Stimulated activated CD4-positive, alpha-beta T cell treated with anti-CD3 and anti-CD28 coated beads, Interleukin-12 subunit alpha, Interleukin-12 subunit beta, amount 100 ng/mL, for 48 hours (primary cell): Measurements from ENCODE around the gene INMT.
A peak's percentile ranks its signal among the peaks of the same experiment; 100 is the strongest.

Source experiments
- DNase-seq, 3 donors: peaks; one replicate each; pipeline ENCODE4 v3.0.0-alpha.2; 2020; ENCODE audit warnings: low read depth in 2 of 3, low spot score in 1 of 3

The INMT gene

DNA sequence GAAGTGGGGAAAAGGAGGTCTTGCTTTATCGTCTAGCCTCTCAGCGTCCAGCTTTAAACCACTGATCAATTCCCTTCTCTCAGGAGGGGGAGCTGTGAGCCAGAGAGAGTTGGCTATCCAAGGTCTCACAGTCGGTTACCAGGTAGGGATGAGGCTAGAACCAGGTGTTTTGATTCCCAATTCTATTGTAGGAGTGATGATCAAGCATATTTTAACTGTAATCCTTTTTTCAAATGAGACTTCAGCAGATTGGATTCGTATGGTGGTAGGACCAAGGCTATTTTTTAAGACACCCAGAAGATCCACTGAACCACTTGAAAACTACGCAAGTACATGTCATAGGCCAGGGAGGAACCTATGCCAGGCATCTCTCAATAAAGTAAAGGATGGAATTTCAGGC, 27.6 kb downstream of the INMT start:
- no peak for DNase-seq

DNA sequence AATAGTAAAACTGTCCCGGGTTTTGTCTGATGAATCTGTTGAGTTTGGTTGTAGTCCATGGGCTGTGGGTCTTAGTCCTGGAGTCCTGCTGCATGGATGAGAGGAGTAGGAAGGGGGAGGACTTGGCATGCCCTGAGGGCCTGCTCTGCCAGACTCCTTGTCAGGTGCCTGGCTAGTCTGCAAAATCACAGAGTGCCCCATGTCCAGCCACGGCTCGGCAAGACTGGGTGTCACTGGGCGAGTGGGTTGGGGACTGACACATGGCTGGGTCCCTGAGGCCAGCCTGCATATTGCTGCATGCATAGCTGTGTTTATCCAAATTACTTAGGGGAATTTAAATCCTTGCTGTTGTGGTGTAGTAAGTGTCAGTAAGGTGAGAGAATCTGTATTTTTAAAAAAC, 29.0 kb downstream of the INMT start:
- DNase-seq = no peak

DNA sequence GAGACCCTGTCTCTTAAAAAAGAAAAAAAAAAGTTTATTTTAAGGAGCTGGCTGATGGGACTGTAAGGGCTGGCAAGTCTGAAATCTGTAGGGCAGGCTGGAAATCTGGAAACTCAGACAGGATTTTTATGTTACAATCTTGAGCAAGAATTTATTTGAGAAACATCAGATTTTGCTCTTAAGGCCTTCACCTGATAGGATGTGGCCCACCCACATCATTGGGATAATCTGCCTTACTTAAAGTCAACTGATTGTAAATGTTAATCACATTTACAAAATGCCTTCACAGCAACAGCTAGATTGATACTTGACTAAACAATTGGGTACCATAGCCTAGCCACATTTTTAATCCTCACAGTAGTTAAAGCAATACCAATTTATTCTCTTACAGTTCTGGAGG, 30.8 kb downstream of the INMT start:
- no peak for DNase-seq

DNA sequence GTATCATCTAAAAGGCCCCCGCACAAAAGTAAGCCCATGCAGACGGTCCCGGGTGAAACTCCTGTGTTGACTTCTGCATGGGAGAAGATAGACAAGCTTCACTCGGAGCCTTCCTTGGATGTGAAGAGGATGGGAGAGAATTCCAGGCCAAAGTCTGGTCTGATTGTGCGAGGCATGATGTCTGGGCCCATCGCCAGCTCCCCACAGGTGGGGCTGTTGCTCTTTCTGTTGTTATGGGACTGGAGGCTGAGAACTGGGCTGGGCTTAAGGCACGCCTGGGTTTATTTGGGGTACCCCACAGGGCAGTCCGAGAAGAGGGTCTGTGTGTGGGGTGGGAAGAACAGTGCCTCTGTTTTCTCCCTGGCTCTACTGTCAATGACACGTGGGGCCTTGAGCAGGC, 33.9 kb downstream of the INMT start:
- DNase-seq = no peak

DNA sequence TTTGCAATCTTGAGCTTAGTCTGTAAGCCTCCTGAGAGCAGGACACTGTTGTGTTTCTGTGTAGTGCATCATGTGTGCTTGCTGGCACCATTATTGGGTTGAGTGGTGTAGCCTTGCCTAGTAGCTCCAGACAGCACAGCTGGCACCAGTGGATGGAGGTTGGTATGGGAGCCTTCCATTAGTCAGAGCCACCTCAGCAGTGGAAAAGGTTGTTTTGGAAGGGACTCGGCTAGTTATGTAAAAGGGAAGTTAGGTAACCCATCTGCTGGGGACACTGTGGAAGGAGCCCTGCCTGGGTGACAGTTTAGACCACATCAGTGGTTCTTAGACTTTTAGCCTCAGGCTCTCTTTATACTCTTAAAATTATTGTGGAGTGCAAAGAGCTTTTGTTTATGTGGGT, 35.6 kb downstream of the INMT start:
- DNase-seq = no peak

DNA sequence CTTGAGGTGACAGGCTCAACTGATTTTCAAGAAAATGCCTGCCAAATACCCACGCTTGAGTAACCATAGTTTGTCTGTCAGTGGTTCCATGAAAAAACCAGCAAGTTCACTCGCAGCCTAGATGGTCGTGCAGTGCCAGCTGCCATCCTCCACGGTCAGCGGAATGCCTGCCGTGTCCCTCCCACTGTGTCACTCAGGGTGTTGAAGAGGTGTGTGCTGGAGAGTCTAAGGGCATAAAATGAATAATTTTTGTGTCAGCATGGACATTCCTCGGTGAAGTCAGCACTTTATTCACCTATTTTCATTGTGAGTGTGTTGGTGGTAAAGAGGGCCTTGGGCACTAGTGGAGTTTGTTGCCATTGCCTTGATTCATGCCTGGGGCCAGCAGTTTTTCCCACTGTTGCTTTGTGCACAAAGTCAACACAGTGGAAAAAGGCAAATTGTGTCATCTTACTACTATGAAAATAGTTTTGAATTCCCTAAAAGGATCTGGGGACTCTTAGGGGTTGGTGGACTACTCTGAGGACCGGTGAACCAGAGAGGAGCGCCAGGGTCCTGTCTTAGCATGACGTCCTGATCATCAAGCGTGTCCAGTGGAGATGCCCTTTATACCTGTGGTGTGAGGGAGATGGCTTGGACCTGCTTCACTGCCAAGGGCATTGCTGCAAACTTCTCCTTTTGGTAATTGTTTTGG, 36.9 kb downstream of the INMT start:
- DNase-seq = no peak

DNA sequence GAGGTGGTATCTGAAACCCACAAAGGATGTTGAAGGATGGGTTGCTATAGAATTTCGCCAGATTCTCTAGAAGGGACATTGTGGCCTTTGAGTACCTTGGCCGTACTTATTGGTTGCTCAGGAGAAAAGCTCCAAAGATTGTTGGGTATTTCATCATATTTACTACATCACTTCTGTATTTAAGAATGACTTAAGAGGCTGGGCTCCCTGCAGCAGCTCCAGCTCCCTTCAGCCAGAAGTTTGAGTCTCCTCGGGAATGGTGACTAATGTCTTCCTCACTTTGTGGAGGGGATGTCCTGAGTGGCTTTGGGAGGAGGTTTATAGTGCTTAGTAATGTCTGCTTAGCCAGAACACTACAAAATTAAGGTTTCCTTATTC, 37.4 kb downstream of the INMT start:
- DNase-seq = no peak

DNA sequence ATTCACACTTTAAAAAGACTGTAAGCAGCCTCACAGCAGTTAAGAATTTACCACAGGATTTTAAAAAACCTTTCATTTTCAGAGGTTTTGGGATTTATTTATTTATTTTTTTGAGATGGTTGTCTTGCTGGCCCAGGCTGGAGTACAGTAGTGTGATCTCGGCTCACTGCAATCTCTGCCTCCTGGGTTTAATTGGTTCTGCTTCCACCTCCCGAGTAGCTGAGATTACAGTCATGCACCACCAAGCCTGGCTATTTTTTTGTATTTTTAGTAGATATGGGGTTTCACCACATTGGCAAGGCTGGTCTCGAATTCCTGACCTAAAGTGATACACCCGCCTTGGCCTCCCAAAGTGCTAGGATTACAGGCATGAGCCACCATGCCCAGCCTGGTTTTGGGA, 38.4 kb downstream of the INMT start:
- DNase-seq = no peak

DNA sequence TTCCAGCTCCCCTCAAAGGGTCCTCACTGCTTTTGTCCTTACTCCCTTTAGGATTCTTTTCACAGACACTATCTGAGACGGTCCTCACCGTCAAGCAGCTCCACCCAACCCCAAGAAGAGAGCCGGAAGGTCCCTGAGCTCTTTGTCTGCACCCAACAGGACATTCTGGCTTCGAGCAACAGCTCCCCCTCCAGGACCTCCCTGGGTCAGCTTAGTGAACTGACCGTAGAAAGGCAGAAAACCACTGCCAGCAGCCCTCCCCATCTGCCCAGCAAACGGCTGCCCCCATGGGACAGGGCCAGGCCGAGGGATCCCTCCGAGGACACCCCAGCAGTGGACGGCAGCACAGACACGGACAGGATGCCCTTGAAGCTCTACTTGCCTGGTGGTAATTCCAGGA, 39.2 kb downstream of the INMT start:
- no peak for DNase-seq

DNA sequence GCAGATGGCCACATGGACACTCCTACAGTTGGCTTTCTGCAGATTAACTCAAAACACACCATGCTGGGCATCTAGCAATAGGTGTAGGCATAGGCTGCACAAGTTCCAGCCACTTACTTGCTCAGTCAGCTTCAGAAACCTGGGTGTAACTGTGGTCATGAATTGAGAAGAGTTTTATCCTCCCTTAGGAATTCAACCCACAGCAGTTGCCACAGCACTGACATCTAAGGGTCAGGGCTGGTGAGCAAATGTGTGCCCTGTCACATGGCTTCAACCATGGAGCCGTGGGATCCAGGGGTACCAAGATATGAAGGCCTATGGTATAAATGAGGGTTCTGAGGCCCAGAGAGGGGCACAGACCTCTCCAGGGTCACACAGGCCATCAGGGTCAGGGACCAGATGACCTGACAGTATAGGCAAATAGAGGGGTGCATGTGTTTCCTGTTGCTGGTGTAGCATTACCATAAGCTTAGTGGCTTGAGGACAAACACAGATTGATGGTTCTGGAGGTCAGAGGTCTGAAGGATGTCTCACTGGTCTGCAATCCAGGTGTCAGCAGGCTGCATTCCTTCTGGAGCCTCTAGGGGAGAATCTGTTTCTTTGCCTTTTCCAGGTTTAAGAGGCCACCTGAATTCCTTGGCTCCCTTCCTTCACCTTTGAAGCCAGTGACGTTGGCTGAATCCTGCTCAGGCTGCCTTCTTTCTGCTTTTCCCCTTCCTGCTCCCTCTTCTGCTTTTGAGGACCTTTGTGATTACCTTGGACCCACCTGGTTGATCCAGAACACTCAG, 43.4 kb downstream of the INMT start:
- DNase-seq = no peak

DNA sequence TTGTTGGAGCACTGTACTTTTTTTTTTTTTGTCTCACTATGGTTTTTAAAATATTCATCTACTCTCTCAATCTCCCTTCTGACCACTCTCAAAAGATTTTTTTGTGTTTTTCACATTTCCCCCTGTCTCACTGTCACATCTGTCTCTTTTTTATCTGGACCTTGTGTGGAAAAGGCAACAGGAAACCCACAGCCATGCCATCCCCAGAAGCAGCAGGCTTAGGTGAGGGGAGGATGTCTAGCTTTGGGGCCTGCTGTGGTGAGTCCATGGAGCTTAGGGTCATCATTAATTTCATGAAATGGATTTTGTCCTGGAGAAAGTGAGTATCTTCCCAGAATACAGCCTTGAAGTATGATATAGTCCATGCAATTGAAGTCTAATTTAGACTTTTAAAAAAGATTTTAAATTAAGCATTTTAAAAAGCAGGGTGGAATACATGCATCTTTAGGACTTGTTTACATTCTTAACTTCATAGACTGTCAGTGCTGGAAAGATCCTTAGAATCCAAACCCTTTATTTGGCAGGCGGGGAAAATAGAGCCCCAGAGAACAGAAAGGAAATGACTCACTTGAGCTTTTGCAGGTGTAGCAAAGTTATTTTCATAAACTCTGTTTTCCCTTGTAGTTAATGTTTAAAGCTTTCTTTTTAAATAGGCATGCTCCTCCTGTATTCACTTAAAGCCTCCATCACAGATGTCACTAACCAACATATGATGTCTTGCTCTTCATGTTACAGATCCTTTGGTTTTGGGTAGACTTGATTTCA, 44.4 kb downstream of the INMT start:
- DNase-seq = no peak

DNA sequence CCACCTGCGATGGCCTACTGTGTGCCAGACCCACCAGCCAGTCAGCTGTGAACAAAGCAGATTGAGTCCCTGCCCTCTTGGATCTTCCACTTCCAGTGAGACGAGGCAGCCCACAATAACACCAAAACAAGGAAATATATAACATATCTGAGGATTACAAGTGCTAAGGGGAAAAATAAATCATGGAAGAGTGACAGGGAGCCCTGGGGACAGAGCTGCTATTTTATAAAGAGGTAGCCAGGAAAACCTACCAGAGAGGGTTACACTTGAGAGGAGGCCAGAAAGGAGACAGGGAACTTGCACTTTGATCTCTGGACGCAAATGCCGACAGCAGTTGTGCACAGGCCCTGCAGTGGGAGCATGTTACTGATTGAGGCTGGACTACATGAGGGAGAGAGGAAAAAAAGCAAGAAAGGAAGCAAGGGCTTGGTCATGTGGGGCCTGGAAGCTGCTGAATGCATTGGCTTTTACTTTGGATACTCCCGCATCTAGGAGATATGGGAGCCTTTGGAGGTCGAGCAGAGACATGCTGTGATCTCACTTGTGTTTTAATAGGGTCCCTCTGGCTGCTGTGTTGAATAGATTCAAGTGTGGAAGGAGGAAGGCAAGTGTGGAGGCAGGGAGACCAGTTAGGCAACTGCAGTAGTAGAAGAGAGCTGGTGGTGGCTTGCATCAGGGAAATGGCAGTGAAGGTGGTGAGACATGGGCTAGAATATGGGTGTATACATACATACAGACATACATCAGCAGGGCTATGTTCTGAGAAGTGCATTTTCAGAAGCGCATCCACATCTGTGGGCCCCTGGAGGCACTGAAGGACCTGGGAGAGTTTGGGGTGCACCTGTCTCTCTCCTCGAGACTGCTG, 45.5 kb downstream of the INMT start:
- DNase-seq = no peak

DNA sequence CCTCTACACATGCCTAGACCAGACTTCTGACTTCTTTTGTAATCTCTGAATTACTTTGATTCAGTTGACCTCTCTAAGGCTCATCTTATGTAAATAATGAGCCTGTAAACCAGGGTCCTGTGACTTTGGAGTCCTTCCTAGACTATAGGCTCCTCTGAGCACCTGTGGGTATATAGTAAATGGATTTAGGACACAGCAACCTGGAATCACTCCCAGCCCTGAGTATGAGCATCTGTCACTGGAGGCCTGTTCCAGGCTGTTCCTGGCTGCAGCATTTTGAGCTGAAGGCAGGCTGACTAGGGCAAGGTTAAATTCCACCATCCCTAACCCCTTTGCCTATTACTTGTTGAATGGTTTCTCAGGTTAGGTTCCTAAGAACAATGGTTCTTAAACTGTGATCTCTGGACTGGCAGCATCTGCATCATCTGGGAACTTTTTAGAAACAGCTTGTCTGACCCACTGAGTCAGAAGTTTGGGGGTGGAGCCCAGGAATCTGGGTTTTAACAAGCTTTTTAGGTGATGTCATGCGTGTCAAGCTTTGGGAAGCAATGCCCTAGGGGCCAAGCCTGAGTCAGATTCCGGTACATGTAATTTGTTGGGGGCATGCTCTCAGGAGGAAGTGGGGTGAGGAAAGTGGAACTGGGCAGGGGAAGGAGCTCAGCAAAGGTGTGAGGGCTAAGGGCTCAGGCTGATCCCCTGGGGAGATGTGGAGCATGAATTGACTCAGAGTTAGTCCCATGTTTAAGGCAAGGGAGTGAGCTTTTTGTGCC, 47.5 kb downstream of the INMT start:
- DNase-seq = no peak

DNA sequence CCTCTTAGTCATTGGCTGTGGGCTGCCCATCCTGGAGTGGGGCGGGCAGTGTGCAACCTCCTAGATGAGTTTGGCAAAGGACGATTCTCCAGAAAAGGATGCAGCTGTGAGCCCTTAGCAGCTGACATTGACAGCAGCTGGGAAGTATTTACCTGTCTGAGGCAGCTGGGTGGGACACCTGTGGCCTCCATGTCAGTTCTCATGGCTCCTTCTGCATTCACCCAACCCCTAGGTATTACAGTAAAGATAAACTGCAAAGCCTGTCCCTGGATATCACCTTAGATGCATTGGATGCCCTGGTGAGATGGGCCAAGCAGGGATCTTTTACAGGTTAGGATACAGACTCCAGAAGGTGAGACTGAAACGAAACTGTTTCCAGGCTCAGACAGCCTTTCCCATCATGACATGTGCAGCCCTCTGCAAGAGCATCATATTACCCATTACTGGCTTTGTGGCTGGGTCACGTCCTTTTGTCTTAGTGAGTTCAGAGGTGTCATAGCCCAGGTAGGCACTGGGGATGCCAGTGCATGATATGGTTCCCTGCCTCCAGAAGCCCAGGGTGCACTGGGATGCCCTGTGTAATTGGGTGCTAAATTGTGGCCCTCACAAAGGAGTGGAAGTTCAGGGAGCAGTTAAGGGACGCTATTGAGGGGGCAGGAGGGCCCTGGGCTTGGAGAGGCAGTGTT, 48.2 kb downstream of the INMT start:
- no peak for DNase-seq

DNA sequence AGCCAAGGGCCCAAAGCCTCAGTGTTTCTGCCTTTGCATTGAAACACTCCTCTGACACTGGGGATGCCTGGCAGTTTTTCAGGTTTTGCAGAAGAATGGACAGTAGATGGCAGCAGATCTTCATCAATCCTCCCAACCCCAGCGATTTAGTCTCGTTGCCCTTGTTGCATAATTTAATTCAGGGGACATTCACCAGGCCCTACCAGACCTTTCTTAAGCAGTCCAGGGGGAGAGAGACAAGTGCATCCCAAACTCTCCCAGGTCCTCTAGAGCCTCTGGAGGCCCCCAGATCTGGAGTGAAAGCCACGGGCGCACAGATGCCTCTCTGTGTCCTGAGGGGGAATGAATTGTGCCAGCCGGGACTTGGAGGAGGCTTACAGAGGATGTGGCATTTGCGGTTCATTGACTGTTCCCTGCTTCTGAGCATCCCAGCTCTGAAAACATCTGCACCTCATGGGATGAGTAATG, 48.9 kb downstream of the INMT start:
- peak in 1 of 3 donors; percentile 11 for DNase-seq

DNA sequence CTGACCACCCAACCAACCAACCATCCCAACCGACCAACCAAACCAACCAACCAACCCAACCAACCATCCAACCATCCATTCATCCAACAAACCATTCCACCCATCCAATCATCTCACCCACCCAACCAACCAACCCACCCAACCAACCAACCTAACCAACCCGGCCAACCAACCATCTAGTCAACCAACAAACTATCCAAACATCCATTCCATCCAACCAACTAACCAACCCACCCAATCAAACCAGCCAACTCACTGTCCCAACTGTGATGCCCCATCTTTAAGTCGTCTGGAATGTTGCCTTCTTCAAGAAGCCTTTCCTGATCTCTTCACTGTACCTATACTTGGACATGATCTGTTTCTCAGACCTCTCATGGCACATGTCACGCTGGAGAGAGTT, 50.9 kb downstream of the INMT start:
- DNase-seq = no peak

DNA sequence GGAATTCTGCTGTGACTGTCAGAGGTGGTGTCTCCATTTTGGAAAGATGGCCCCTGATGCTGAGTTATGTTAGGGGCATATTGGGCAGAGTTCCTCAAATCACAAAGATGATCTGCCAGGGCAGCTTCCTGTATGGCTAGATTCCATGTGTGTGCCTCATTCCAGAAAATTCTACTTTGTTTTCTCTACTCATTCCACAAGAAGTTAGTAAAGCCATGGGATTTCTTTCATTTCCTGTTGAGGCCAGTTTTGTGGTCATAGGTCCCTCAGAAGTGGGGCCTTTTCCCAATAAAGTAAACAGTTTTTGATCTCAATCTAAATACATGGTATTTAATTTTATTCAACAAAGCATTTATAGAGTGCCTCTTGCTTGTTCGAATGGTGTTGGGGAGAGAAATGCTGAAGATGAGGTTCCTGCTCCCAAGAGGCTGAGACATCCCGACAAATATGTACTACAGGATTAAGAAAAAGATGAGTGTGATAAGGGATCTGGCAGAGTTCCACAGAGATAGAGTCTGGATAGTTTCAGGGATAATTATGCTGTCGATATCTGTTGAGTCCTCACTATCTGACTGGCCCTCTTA, 52.2 kb downstream of the INMT start:
- no peak for DNase-seq

DNA sequence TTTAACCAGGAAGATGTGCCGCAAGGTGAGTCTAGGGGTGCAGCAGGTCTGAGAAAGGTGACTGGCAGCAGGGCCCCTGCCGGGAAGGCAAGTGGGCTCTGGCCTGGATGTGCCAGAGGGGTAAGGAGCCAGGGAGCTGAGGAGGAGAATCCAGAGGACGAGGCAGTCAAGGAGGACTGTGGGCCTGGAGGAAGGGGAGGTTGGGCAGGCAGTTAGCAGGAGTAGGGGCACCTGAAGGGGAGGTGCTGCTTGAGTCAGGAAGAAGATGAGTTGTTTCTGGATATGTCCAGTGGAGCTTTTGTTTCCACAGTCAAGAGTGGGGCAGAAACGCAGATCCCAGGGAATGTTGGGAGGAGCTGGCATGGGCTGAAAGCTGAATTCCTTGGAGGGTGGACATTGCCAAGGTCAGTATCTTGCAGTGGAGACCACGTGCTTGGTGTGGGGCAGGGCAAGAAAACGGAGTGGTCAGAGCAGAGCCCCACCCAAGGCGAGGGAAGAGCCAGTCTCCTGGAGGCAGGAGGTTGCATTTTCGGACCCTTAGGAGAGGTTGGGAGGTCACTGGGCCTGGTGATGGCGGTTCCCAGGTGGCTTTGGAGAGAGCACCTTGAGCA, 53.3 kb downstream of the INMT start:
- no peak for DNase-seq

DNA sequence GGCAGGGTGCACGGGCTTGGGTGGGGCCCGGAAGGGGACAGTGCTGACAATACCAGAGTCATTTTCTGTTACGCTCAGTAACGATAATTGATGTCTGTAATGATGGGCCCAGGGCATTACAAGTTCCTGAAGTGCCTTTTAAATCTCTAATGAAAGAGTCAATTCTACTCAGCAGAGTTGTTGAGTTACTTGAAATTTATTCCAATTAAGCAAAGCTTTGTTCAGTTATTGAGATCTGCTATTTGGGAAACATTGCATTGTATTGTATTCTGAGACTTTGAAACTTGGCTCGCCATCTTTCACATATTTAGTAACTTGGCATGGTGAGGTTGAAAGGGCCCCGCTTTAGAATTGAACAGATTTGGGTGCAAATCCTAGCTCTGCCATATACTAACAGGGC, 54.0 kb downstream of the INMT start:
- DNase-seq = no peak
